ENCODE measurements around the gene ACBD4. TPM values are rescaled to one million over a fixed set of nuclear protein-coding genes. Genes with fewer than 3 reads are reported as not detected.

The ACBD4 gene
- total RNA-seq, 4 donors from 2014 or later, result 7.8 to 37.7 (median 26.1) TPM

- Histone ChIP-seq H3K27me3 (no peaks in the 10 kb centered on the region), H3K4me3 (no peak overlapping the region), H3K9me3 (no peaks in the 10 kb centered on the region), H3K4me1 (peaks cover 9 to 20% of the 10 kb centered on the region in 2 donors), H3K36me3 (no peaks in the 10 kb centered on the region), H3K27ac (peak overlapping the region; percentile 81 to 82)
- intact Hi-C loops (cut with DNase I; ENCODE audit: low total_unique reads), result no loop called here
- TF ChIP-seq, protein P1, sequence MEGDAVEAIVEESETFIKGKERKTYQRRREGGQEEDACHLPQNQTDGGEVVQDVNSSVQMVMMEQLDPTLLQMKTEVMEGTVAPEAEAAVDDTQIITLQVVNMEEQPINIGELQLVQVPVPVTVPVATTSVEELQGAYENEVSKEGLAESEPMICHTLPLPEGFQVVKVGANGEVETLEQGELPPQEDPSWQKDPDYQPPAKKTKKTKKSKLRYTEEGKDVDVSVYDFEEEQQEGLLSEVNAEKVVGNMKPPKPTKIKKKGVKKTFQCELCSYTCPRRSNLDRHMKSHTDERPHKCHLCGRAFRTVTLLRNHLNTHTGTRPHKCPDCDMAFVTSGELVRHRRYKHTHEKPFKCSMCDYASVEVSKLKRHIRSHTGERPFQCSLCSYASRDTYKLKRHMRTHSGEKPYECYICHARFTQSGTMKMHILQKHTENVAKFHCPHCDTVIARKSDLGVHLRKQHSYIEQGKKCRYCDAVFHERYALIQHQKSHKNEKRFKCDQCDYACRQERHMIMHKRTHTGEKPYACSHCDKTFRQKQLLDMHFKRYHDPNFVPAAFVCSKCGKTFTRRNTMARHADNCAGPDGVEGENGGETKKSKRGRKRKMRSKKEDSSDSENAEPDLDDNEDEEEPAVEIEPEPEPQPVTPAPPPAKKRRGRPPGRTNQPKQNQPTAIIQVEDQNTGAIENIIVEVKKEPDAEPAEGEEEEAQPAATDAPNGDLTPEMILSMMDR (IDR thresholded peaks at IDR 0.05), result no peak
- no peak for TF ChIP-seq POLR2A (IDR thresholded peaks at IDR 0.05)
- no peak for DNase-seq
Observed at GRCh38 chr17:45129940-45130680, 5.4 kb upstream of the ACBD4 start.

- TF ChIP-seq, protein P1 (IDR thresholded peaks at IDR 0.05), result no peak
- no peak for TF ChIP-seq POLR2A (IDR thresholded peaks at IDR 0.05)
- peak overlapping the region; percentile 81 to 97 for H3K27ac ChIP-seq
- H3K27me3 ChIP-seq, result no peaks in the 10 kb centered on the region
Observed at GRCh38 chr17:45130681-45131615, 4.5 kb upstream of the ACBD4 start.

DNA sequence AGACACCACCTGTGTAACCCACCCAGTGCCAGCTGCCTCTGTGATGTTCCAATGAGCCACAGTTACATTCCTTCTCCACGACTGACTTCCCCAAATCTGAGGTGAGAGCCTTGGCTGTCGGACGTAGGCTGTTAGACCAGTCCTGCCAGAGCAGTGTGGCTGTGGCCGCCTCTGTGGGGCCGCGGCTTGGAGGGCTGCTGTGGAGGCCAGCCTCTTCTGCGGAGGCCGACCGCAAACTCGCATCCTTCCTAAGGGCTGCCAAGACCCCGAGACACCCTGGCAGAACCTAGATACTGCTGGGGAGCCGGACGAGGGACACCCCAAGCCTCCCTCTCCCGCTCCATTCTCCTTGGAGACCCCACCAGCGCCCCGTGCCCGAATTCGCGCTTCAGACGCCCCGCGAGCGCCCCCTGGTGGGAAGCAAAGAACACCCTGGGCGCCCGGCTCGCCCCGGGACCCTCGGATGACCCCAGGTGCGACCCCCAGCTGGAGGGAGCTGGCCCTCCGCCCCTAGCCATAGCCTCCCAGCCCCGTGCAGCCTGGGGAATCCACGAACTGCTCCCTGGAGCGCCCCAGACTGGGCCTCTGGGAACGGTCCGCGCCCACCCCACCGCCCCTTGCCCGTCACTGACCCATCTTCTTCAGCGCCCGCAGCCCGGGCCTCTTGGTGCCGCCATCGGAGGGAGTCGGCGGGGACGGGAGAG lies 3.7 kb upstream of the ACBD4 start:
- intact Hi-C loops (cut with DNase I; ENCODE audit: low total_unique reads), result no loop called here

More at GRCh38 chr17:45130681-45131615, 4.5 kb upstream of the ACBD4 start:
- Histone ChIP-seq H3K4me3 (peak overlapping the region; percentile 89 to 99), H3K4me1 (peaks cover 9 to 20% of the 10 kb centered on the region in 2 donors), H3K9me3 (no peaks in the 10 kb centered on the region), H3K36me3 (no peaks in the 10 kb centered on the region)
- no peak for DNase-seq
- intact Hi-C loops (cut with DNase I; ENCODE audit: low total_unique reads), result no loop called here

GRCh38 chr17:45132320-45132571 lies 3.2 kb upstream of the ACBD4 start, which contains the start of gene PLCD3:
PLCD3 (minus strand) TSS chr17:45132515; CDS start chr17:45132410, 105 bp downstream.
- no peaks in the 10 kb centered on the region for H3K9me3 ChIP-seq
- peak within 1 kb of the TSS; percentile 89 to 99 for H3K4me3 ChIP-seq
- TF ChIP-seq, protein P1 (IDR thresholded peaks at IDR 0.05), result no peak
- no peak for TF ChIP-seq POLR2A (IDR thresholded peaks at IDR 0.05)
- peak within 1 kb of the TSS; percentile 97 to 99 for H3K27ac ChIP-seq
- no peak for DNase-seq
- no peaks in the 10 kb centered on the region for H3K36me3 ChIP-seq
- intact Hi-C loops (cut with DNase I; ENCODE audit: low total_unique reads), result no loop called here
- H3K27me3 ChIP-seq, result no peaks in the 10 kb centered on the region
- H3K4me1 ChIP-seq, result peaks cover 13 to 20% of the 10 kb centered on the region in 2 donors

More for the DNA sequence above, 3.7 kb upstream of the ACBD4 start:
- Histone ChIP-seq H3K4me3 (peak overlapping the region; percentile 89 to 99), H3K9me3 (no peaks in the 10 kb centered on the region), H3K4me1 (peaks cover 13 to 20% of the 10 kb centered on the region in 2 donors), H3K27ac (peak overlapping the region; percentile 97 to 99), H3K27me3 (no peaks in the 10 kb centered on the region), H3K36me3 (no peaks in the 10 kb centered on the region)
- no peak for TF ChIP-seq POLR2A (IDR thresholded peaks at IDR 0.05)
- TF ChIP-seq, protein P1 (IDR thresholded peaks at IDR 0.05), result peak; percentile 70 to 87 (median 76)
- peak; percentile 63 to 67 for DNase-seq
